Measurements from ENCODE around the gene BTLA.
"Not testable (repeated sequence)": the region's sequence is repeated elsewhere in the genome, so short reads cannot be mapped to it uniquely, and the experiment has no call there.

Gene BTLA

GRCh38 chr3:112498914-112499711 lies at the start of gene BTLA:
TSS of gene BTLA (minus strand) at chr3:112499472. CDS start at chr3:112499358, 114 bp downstream.
- no peak for DNase-seq (ENCODE audit: low spot score)

GRCh38 chr3:112546216-112546759 lies 47.0 kb upstream of the BTLA start:
- DNase-seq (ENCODE audit: low spot score), result no peak

GRCh38 chr3:112539825-112540650 lies 40.8 kb upstream of the BTLA start:
- DNase-seq (ENCODE audit: low spot score), result no peak

GRCh38 chr3:112531358-112531781 lies 32.1 kb upstream of the BTLA start:
- no peak for DNase-seq (ENCODE audit: low spot score)

- DNase-seq (ENCODE audit: low spot score), result no peak
Measured at GRCh38 chr3:112530573-112530972, 31.3 kb upstream of the BTLA start.

- DNase-seq (ENCODE audit: low spot score), result not testable (repeated sequence)
Measured at GRCh38 chr3:112524127-112524526, 24.9 kb upstream of the BTLA start.

GRCh38 chr3:112519424-112520001 lies 20.2 kb upstream of the BTLA start:
- peak; percentile 13 for DNase-seq (ENCODE audit: low spot score)

- DNase-seq (ENCODE audit: low spot score), result not testable (repeated sequence)
Measured at GRCh38 chr3:112518970-112519369, 19.7 kb upstream of the BTLA start.

GRCh38 chr3:112514527-112515128 lies 15.4 kb upstream of the BTLA start:
- no peak for DNase-seq (ENCODE audit: low spot score)

GRCh38 chr3:112512320-112512719 lies 13.0 kb upstream of the BTLA start:
- no peak for DNase-seq (ENCODE audit: low spot score)

- no peak for DNase-seq (ENCODE audit: low spot score)
Measured at GRCh38 chr3:112508860-112509259, 9.6 kb upstream of the BTLA start.

GRCh38 chr3:112508261-112508660 lies 9.0 kb upstream of the BTLA start:
- DNase-seq (ENCODE audit: low spot score), result no peak

GRCh38 chr3:112505907-112506306 lies 6.6 kb upstream of the BTLA start:
- DNase-seq (ENCODE audit: low spot score), result no peak

GRCh38 chr3:112504123-112504522 lies 4.9 kb upstream of the BTLA start:
- DNase-seq (ENCODE audit: low spot score), result no peak

GRCh38 chr3:112503304-112503972 lies 4.2 kb upstream of the BTLA start:
- no peak for DNase-seq (ENCODE audit: low spot score)

GRCh38 chr3:112500621-112501020 lies 1.3 kb upstream of the BTLA start:
- DNase-seq (ENCODE audit: low spot score), result no peak

- no peak for DNase-seq (ENCODE audit: low spot score)
Measured at GRCh38 chr3:112497897-112498548, 1.2 kb downstream of the BTLA start.

- no peak for DNase-seq (ENCODE audit: low spot score)
Measured at GRCh38 chr3:112496366-112497067, 2.8 kb downstream of the BTLA start.

- not testable (repeated sequence) for DNase-seq (ENCODE audit: low spot score)
Measured at GRCh38 chr3:112494448-112494767, 4.9 kb downstream of the BTLA start.

GRCh38 chr3:112492124-112492523 lies 7.1 kb downstream of the BTLA start:
- DNase-seq (ENCODE audit: low spot score), result no peak
